Aorta (tissue), 5 donors: Measurements from ENCODE around the gene MANBA. TPM values are rescaled to one million over a fixed set of nuclear protein-coding genes. Genes with fewer than 3 reads are reported as not detected.

Experiments
- ATAC-seq: fragments of 200-7000 bp; cut with Tn5 transposase; one replicate; pipeline ENCODE4 v1.9.1; 2022; ENCODE audit warnings: moderate library complexity; ENCODE audit not compliant: low FRiP score
- DNase-seq, 2 donors: peaks; one replicate each; pipeline ENCODE4 v3.0.0-alpha.2; 2020
- H3K27ac ChIP-seq, 2 donors: one replicate each; pipeline ENCODE4 v1.5.1; 2013; ENCODE audit warnings: low read length in 2 of 2, mild to moderate bottlenecking in 2 of 2, moderate library complexity in 2 of 2, control low read depth in 1 of 2, inconsistent platforms in 1 of 2, low read depth in 1 of 2
- H3K27me3 ChIP-seq, 2 donors: one replicate each; pipeline ENCODE4 v1.6.1; 2013; ENCODE audit warnings: control low read depth in 1 of 2, low read length in 1 of 2, mild to moderate bottlenecking in 1 of 2, moderate library complexity in 1 of 2; ENCODE audit not compliant: insufficient read depth in 2 of 2, control insufficient read depth in 1 of 2
- H3K36me3 ChIP-seq, 2 donors: one replicate each; pipeline ENCODE4 v1.6.1; 2013; ENCODE audit warnings: control low read depth in 1 of 2, low read length in 1 of 2, mild to moderate bottlenecking in 1 of 2; ENCODE audit not compliant: insufficient read depth in 2 of 2, control insufficient read depth in 1 of 2
- H3K4me1 ChIP-seq, 2 donors: one replicate each; pipeline ENCODE4 v1.6.1; 2013; ENCODE audit warnings: low read length in 2 of 2, control low read depth in 1 of 2, mild to moderate bottlenecking in 1 of 2, moderate library complexity in 1 of 2; ENCODE audit not compliant: insufficient read depth in 2 of 2, control insufficient read depth in 1 of 2
- H3K4me3 ChIP-seq, 2 donors: one replicate each; pipeline ENCODE4 v1.5.1; 2013; ENCODE audit warnings: low read length in 2 of 2, control low read depth in 1 of 2, mild to moderate bottlenecking in 1 of 2
- H3K9me3 ChIP-seq: one replicate; pipeline ENCODE4 v1.6.1; 2013; ENCODE audit warnings: mild to moderate bottlenecking, low read length; ENCODE audit not compliant: control insufficient read depth
- WGBS, 2 donors: extraction: QIAGEN DNeasy Blood & Tissue Kit; methylation state at CpG; one replicate each; pipeline ENCODE4 v1.1.7; 2013; 5-methylcytosine and 5-hydroxymethylcytosine counted together
- intact Hi-C, 2 donors: fragments of 100-400 bp; cut with DNase I; formaldehyde crosslinking; loops; one replicate each; pipeline versions ENCODE4 v1.14.2 to v1.15.0; 2022
- polyA plus RNA-seq, 2 donors: library from polyadenylated mRNA; stranded (reverse); fragments of 200-250 nt; gene quantifications; one replicate each; pipeline ENCODE4 v1.2.3, GENCODE V29; 2013
- total RNA-seq, 2 donors: library from RNA; stranded (reverse); fragmentation: NEBNext Ultra II Directional; extraction: Animal tissue kit (Norgen Biotek cat#: 25700); gene quantifications; one replicate each; pipeline ENCODE4 v1.2.1, GENCODE V29; 2021
- donor health status: healthy with polysubstance abuse.
- donor health status: Bipolar disorder and iron deficiency.
- donor health status: DM: no; HTN: no; CAD: no.
- donor health status: DM: no; HTN: no; CAD: no.
- donor health status: DM: yes; HTN: yes; CAD: no.

The MANBA gene
- total and polyA plus RNA-seq, 4 donors: 16.8 to 41.4 (median 20.4) TPM

- DNase-seq (no peak), ATAC-seq (no peak)
- H3K4me1 ChIP-seq: no peaks in the 10 kb centered on the region
- H3K27ac ChIP-seq: no peak overlapping the region
- no peak overlapping the region for H3K4me3 ChIP-seq
- H3K9me3 ChIP-seq: no peaks in the 10 kb centered on the region
- H3K27me3 ChIP-seq: no peaks in the 10 kb centered on the region
- peaks cover 8 to 15% of the 10 kb centered on the region in 2 donors for H3K36me3 ChIP-seq
- intact Hi-C loops: loop anchor here in 1 of 2 donors (10.0 kb wide), 1 partner anchor 165 kb away; no protein-coding TSS in a partner anchor
Observed at GRCh38 chr4:102610007-102610406, 150.8 kb downstream of the MANBA start.

GRCh38 chr4:102608190-102608589 lies 152.6 kb downstream of the MANBA start:
- Histone ChIP-seq H3K27me3 (no peaks in the 10 kb centered on the region), H3K27ac (no peak overlapping the region), H3K9me3 (no peaks in the 10 kb centered on the region), H3K4me3 (no peak overlapping the region), H3K4me1 (no peaks in the 10 kb centered on the region), H3K36me3 (peaks cover 8 to 11% of the 10 kb centered on the region in 2 donors)
- no peak for DNase-seq
- intact Hi-C loops: loop anchor here in 1 of 2 donors (2.0 kb wide), 1 partner anchor 45 kb away; no protein-coding TSS in a partner anchor
- no peak for ATAC-seq
- 84 to 85% methylated on average over 1 of the region's 1 CpG for WGBS, 2 donors

- ATAC-seq (no peak), DNase-seq (no peak)
- Histone ChIP-seq H3K27ac (no peak overlapping the region), H3K27me3 (no peaks in the 10 kb centered on the region), H3K4me3 (no peak overlapping the region), H3K4me1 (no peaks in the 10 kb centered on the region), H3K9me3 (no peaks in the 10 kb centered on the region), H3K36me3 (peaks cover 8 to 11% of the 10 kb centered on the region in 2 donors)
- 86 to 89% methylated on average over 7 of the region's 7 CpGs for WGBS, 2 donors
- intact Hi-C loops: no loop called here
Observed at GRCh38 chr4:102606846-102607450, 153.8 kb downstream of the MANBA start.

- no peak overlapping the region for H3K27ac ChIP-seq
- no peak for ATAC-seq
- no peaks in the 10 kb centered on the region for H3K9me3 ChIP-seq
- 84% methylated on average over 3 of the region's 3 CpGs for WGBS, 2 donors
- H3K27me3 ChIP-seq: no peaks in the 10 kb centered on the region
- no peak overlapping the region for H3K4me3 ChIP-seq
- DNase-seq: no peak
- peaks cover 10% of the 10 kb centered on the region in 2 donors for H3K36me3 ChIP-seq
- intact Hi-C loops: no loop called here
- H3K4me1 ChIP-seq: no peaks in the 10 kb centered on the region
Observed at GRCh38 chr4:102606261-102606660, 154.5 kb downstream of the MANBA start.

- ATAC-seq (no peak), DNase-seq (no peak)
- Histone ChIP-seq H3K4me1 (no peaks in the 10 kb centered on the region), H3K4me3 (no peak overlapping the region), H3K9me3 (no peaks in the 10 kb centered on the region), H3K27me3 (no peaks in the 10 kb centered on the region), H3K27ac (no peak overlapping the region), H3K36me3 (peaks cover 8 to 12% of the 10 kb centered on the region in 2 donors)
- intact Hi-C loops: no loop called here
- WGBS, 2 donors: 76 to 82% methylated on average over 2 of the region's 2 CpGs
Observed at GRCh38 chr4:102604222-102604940, 156.4 kb downstream of the MANBA start.

GRCh38 chr4:102601586-102602227 lies 159.1 kb downstream of the MANBA start:
- 74 to 76% methylated on average over 8 of the region's 8 CpGs for WGBS, 2 donors
- no peak overlapping the region for H3K27ac ChIP-seq
- H3K36me3 ChIP-seq: peaks cover 8 to 10% of the 10 kb centered on the region in 2 donors
- H3K4me3 ChIP-seq: no peak overlapping the region
- H3K4me1 ChIP-seq: no peaks in the 10 kb centered on the region
- H3K27me3 ChIP-seq: no peaks in the 10 kb centered on the region
- intact Hi-C loops: no loop called here
- DNase-seq (no peak), ATAC-seq (no peak)
- no peaks in the 10 kb centered on the region for H3K9me3 ChIP-seq

- peaks cover 11% of the 10 kb centered on the region in 2 donors for H3K36me3 ChIP-seq
- DNase-seq (no peak), ATAC-seq (no peak)
- no peak overlapping the region for H3K4me3 ChIP-seq
- H3K4me1 ChIP-seq: no peaks in the 10 kb centered on the region
- intact Hi-C loops: no loop called here
- no peaks in the 10 kb centered on the region for H3K9me3 ChIP-seq
- H3K27ac ChIP-seq: no peak overlapping the region
- H3K27me3 ChIP-seq: no peaks in the 10 kb centered on the region
Observed at GRCh38 chr4:102600689-102601088, 160.1 kb downstream of the MANBA start.

- H3K9me3 ChIP-seq: no peaks in the 10 kb centered on the region
- H3K27me3 ChIP-seq: no peaks in the 10 kb centered on the region
- no peak overlapping the region for H3K4me3 ChIP-seq
- ATAC-seq (no peak), DNase-seq (no peak)
- intact Hi-C loops: no loop called here
- H3K36me3 ChIP-seq: peaks cover 11% of the 10 kb centered on the region in 2 donors
- 92 to 93% methylated on average over 3 of the region's 3 CpGs for WGBS, 2 donors
- H3K4me1 ChIP-seq: no peaks in the 10 kb centered on the region
- no peak overlapping the region for H3K27ac ChIP-seq
Observed at GRCh38 chr4:102599886-102600285, 160.9 kb downstream of the MANBA start.
